ENCODE measurements around the gene ADGRG7. TPM values are rescaled to one million over a fixed set of nuclear protein-coding genes. Genes with fewer than 3 reads are reported as not detected.

Gene ADGRG7
- total RNA-seq, 1 experiment from 2014 or later: not detected

DNA sequence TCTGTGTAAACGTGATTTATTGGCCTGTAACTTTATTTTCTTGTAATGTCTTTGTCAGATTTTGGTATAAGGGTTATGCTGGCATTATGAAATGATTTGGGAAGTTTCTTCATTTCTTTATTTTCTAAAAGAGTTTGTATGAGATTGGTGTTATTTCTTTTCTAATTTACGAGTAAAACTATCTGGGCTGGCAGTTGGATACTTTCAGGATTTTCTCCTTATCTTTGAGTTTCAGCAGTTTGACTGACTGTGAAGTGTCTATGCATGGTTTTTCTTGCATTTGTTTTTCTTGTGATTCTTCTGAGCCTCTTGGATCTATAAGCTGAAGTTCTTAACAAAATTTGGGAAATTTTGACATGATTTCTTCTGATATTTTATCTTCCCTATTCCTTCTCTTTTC lies 18.1 kb downstream of the ADGRG7 start:
- no peaks in the 10 kb centered on the region for H3K36me3 ChIP-seq (ENCODE audit: insufficient read depth, low read length)
- no peaks in the 10 kb centered on the region for H4K20me1 ChIP-seq (ENCODE audit: insufficient read depth, low read depth, low read length)
- no peaks in the 10 kb centered on the region for H3K4me1 ChIP-seq (ENCODE audit: low read length)
- DNase-seq: no peak
- H3K4me2 ChIP-seq (ENCODE audit: low read depth, low read length, poor library complexity, severe bottlenecking): no peak overlapping the region
- no peaks in the 10 kb centered on the region for H3K79me2 ChIP-seq (ENCODE audit: low read length)
- H2AFZ ChIP-seq (ENCODE audit: low read length): no peak overlapping the region
- H3K9me2 ChIP-seq (replicated peaks; ENCODE audit: insufficient read depth, low read length): no peaks in the 10 kb centered on the region
- no peaks in the 10 kb centered on the region for H3K27me3 ChIP-seq (ENCODE audit: low read length)
- H3K9ac ChIP-seq (ENCODE audit: low read length): no peak overlapping the region
- no peak overlapping the region for H3K4me3 ChIP-seq (ENCODE audit: low read length)
- H3K9me3 ChIP-seq (ENCODE audit: low read length): no peaks in the 10 kb centered on the region
- H3K27ac ChIP-seq (ENCODE audit: low read length): no peak overlapping the region

- Histone ChIP-seq H3K4me1 (ENCODE audit: low read length) (no peaks in the 10 kb centered on the region), H2AFZ (ENCODE audit: low read length) (no peak overlapping the region), H3K9me2 (replicated peaks; ENCODE audit: insufficient read depth, low read length) (no peaks in the 10 kb centered on the region), H3K36me3 (ENCODE audit: insufficient read depth, low read length) (no peaks in the 10 kb centered on the region), H3K4me3 (ENCODE audit: low read length) (no peak overlapping the region), H3K4me2 (ENCODE audit: low read depth, low read length, poor library complexity, severe bottlenecking) (no peak overlapping the region), H3K27ac (ENCODE audit: low read length) (no peak overlapping the region), H4K20me1 (ENCODE audit: insufficient read depth, low read depth, low read length) (no peaks in the 10 kb centered on the region), H3K27me3 (ENCODE audit: low read length) (no peaks in the 10 kb centered on the region), H3K9ac (ENCODE audit: low read length) (no peak overlapping the region), H3K79me2 (ENCODE audit: low read length) (no peaks in the 10 kb centered on the region), H3K9me3 (ENCODE audit: low read length) (no peaks in the 10 kb centered on the region)
- no peak for DNase-seq
Observed at GRCh38 chr3:100629421-100630127, 20.2 kb downstream of the ADGRG7 start.

DNA sequence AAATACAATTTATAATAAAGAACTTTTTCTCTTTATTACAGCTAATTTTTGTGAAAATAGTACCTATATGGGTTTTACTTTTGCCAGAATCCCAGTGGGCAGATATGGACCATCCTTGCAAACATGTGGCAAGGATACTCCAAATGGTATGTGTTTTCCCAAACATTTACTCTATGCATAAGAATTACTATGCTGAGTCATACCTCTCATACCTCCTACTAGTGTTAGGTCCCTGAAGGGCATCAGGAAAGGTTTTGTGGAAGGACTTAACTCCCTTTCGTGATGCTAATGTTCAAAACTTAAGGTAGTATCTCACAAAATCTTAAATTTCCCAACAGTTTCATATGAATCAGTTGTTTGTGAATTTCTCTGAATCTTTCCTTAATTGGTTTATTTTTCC lies 21.3 kb downstream of the ADGRG7 start:
- H4K20me1 ChIP-seq (ENCODE audit: insufficient read depth, low read depth, low read length): no peaks in the 10 kb centered on the region
- H3K4me3 ChIP-seq (ENCODE audit: low read length): no peak overlapping the region
- no peaks in the 10 kb centered on the region for H3K79me2 ChIP-seq (ENCODE audit: low read length)
- H3K9me3 ChIP-seq (ENCODE audit: low read length): no peaks in the 10 kb centered on the region
- no peak overlapping the region for H2AFZ ChIP-seq (ENCODE audit: low read length)
- no peaks in the 10 kb centered on the region for H3K4me1 ChIP-seq (ENCODE audit: low read length)
- no peak for DNase-seq
- no peak overlapping the region for H3K27ac ChIP-seq (ENCODE audit: low read length)
- H3K9me2 ChIP-seq (replicated peaks; ENCODE audit: insufficient read depth, low read length): no peaks in the 10 kb centered on the region
- H3K4me2 ChIP-seq (ENCODE audit: low read depth, low read length, poor library complexity, severe bottlenecking): no peak overlapping the region
- H3K36me3 ChIP-seq (ENCODE audit: insufficient read depth, low read length): no peaks in the 10 kb centered on the region
- H3K27me3 ChIP-seq (ENCODE audit: low read length): no peaks in the 10 kb centered on the region
- H3K9ac ChIP-seq (ENCODE audit: low read length): no peak overlapping the region

DNA sequence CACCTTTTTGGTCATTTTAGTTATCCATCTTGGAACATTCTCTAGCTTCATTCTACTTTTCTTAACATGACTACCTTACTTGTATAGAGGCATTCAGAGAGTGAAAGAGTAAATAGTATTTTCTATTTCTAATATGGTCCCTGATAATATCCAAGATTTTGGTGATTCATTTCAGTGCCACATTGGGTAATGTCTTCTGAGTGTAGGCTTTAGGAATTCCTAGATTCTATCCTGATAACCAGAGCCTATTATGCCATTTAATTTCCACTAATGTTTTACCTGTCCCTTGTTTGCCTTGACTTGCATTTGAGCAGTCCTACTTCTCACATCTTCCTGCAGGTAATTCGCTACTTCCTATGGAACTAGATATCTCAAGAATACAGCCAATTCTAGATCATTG lies 21.8 kb downstream of the ADGRG7 start:
- Histone ChIP-seq H3K4me1 (ENCODE audit: low read length) (no peaks in the 10 kb centered on the region), H4K20me1 (ENCODE audit: insufficient read depth, low read depth, low read length) (no peaks in the 10 kb centered on the region), H3K27ac (ENCODE audit: low read length) (no peak overlapping the region), H3K27me3 (ENCODE audit: low read length) (no peaks in the 10 kb centered on the region), H2AFZ (ENCODE audit: low read length) (no peak overlapping the region), H3K9ac (ENCODE audit: low read length) (no peak overlapping the region), H3K4me3 (ENCODE audit: low read length) (no peak overlapping the region), H3K79me2 (ENCODE audit: low read length) (no peaks in the 10 kb centered on the region), H3K36me3 (ENCODE audit: insufficient read depth, low read length) (no peaks in the 10 kb centered on the region), H3K9me2 (replicated peaks; ENCODE audit: insufficient read depth, low read length) (no peaks in the 10 kb centered on the region), H3K4me2 (ENCODE audit: low read depth, low read length, poor library complexity, severe bottlenecking) (no peak overlapping the region), H3K9me3 (ENCODE audit: low read length) (no peaks in the 10 kb centered on the region)
- DNase-seq: no peak

GRCh38 chr3:100634493-100635272 lies 25.3 kb downstream of the ADGRG7 start:
- no peak overlapping the region for H3K9ac ChIP-seq (ENCODE audit: low read length)
- H3K4me1 ChIP-seq (ENCODE audit: low read length): no peaks in the 10 kb centered on the region
- no peak overlapping the region for H3K4me2 ChIP-seq (ENCODE audit: low read depth, low read length, poor library complexity, severe bottlenecking)
- no peak overlapping the region for H2AFZ ChIP-seq (ENCODE audit: low read length)
- H3K9me2 ChIP-seq (replicated peaks; ENCODE audit: insufficient read depth, low read length): no peaks in the 10 kb centered on the region
- no peaks in the 10 kb centered on the region for H3K9me3 ChIP-seq (ENCODE audit: low read length)
- H3K79me2 ChIP-seq (ENCODE audit: low read length): no peaks in the 10 kb centered on the region
- H4K20me1 ChIP-seq (ENCODE audit: insufficient read depth, low read depth, low read length): no peaks in the 10 kb centered on the region
- peak; percentile 66 for DNase-seq
- no peak overlapping the region for H3K4me3 ChIP-seq (ENCODE audit: low read length)
- H3K27ac ChIP-seq (ENCODE audit: low read length): no peak overlapping the region
- H3K36me3 ChIP-seq (ENCODE audit: insufficient read depth, low read length): no peaks in the 10 kb centered on the region
- no peaks in the 10 kb centered on the region for H3K27me3 ChIP-seq (ENCODE audit: low read length)

DNA sequence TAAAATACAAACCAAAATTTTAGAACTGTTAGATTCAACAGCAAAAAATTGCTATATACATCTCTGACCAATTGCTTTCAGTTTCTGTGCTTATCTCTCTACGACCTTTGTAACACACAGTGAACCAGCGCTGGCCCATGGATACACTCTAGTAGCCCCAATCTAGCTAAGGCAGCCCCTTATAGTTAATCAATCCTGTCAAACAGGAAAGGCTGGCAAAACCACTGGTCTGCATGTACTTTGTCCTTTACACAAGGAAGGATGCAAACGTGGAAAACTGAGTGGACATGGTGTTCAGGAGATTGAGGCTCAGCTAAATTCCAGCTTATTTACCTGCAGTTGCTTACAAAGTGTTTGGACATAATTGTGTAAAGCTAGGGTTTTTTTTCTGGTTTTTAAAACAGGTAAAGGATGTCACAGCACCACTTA lies 25.9 kb downstream of the ADGRG7 start:
- Histone ChIP-seq H2AFZ (ENCODE audit: low read length) (no peak overlapping the region), H3K9ac (ENCODE audit: low read length) (no peak overlapping the region), H3K4me3 (ENCODE audit: low read length) (no peak overlapping the region), H3K4me2 (ENCODE audit: low read depth, low read length, poor library complexity, severe bottlenecking) (no peak overlapping the region), H3K79me2 (ENCODE audit: low read length) (no peaks in the 10 kb centered on the region), H4K20me1 (ENCODE audit: insufficient read depth, low read depth, low read length) (no peaks in the 10 kb centered on the region), H3K36me3 (ENCODE audit: insufficient read depth, low read length) (no peaks in the 10 kb centered on the region), H3K9me3 (ENCODE audit: low read length) (no peaks in the 10 kb centered on the region), H3K4me1 (ENCODE audit: low read length) (no peaks in the 10 kb centered on the region), H3K27ac (ENCODE audit: low read length) (no peak overlapping the region), H3K9me2 (replicated peaks; ENCODE audit: insufficient read depth, low read length) (no peaks in the 10 kb centered on the region), H3K27me3 (ENCODE audit: low read length) (no peaks in the 10 kb centered on the region)
- no peak for DNase-seq

GRCh38 chr3:100637197-100637631 lies 27.8 kb downstream of the ADGRG7 start:
- Histone ChIP-seq H3K9ac (ENCODE audit: low read length) (no peak overlapping the region), H3K79me2 (ENCODE audit: low read length) (no peaks in the 10 kb centered on the region), H3K27ac (ENCODE audit: low read length) (no peak overlapping the region), H3K4me3 (ENCODE audit: low read length) (no peak overlapping the region), H3K9me3 (ENCODE audit: low read length) (no peaks in the 10 kb centered on the region), H3K36me3 (ENCODE audit: insufficient read depth, low read length) (no peaks in the 10 kb centered on the region), H2AFZ (ENCODE audit: low read length) (no peak overlapping the region), H3K4me2 (ENCODE audit: low read depth, low read length, poor library complexity, severe bottlenecking) (no peak overlapping the region), H3K4me1 (ENCODE audit: low read length) (no peaks in the 10 kb centered on the region), H4K20me1 (ENCODE audit: insufficient read depth, low read depth, low read length) (no peaks in the 10 kb centered on the region), H3K27me3 (ENCODE audit: low read length) (no peaks in the 10 kb centered on the region), H3K9me2 (replicated peaks; ENCODE audit: insufficient read depth, low read length) (no peaks in the 10 kb centered on the region)
- DNase-seq: no peak

- DNase-seq: no peak
- no peaks in the 10 kb centered on the region for H3K27me3 ChIP-seq (ENCODE audit: low read length)
- no peaks in the 10 kb centered on the region for H3K79me2 ChIP-seq (ENCODE audit: low read length)
- H3K4me3 ChIP-seq (ENCODE audit: low read length): no peak overlapping the region
- H3K27ac ChIP-seq (ENCODE audit: low read length): no peak overlapping the region
- no peak overlapping the region for H3K4me2 ChIP-seq (ENCODE audit: low read depth, low read length, poor library complexity, severe bottlenecking)
- H3K9me3 ChIP-seq (ENCODE audit: low read length): no peaks in the 10 kb centered on the region
- no peaks in the 10 kb centered on the region for H3K36me3 ChIP-seq (ENCODE audit: insufficient read depth, low read length)
- no peak overlapping the region for H3K9ac ChIP-seq (ENCODE audit: low read length)
- H3K4me1 ChIP-seq (ENCODE audit: low read length): no peaks in the 10 kb centered on the region
- H3K9me2 ChIP-seq (replicated peaks; ENCODE audit: insufficient read depth, low read length): no peaks in the 10 kb centered on the region
- no peaks in the 10 kb centered on the region for H4K20me1 ChIP-seq (ENCODE audit: insufficient read depth, low read depth, low read length)
- no peak overlapping the region for H2AFZ ChIP-seq (ENCODE audit: low read length)
Observed at GRCh38 chr3:100640633-100641032, 31.2 kb downstream of the ADGRG7 start.
